ENCODE data around the gene ETS1.

DNA sequence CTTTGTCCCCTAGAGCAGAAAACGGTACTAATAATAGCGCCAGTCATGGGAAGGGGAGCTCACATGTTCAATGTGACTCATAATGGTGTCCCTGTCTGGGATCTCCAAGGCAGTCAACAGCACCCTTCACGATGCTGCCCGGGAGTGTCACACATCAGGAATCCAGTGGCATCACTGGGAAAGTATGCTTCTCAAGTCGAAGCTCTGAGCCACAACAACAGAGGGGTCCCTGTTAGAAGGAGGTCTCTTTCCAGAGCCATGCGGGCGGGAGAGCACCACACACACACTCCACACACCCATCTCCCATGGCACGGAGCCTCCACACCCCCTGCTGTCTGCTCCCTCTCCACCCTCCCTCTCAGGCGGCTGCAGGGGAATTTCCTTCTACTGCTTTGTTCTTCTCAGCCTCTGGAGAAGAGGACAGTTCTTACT lies 119.7 kb downstream of the ETS1 start:
- TF ChIP-seq EZH2 (optimal IDR thresholded peaks at IDR 0.05; ENCODE audit: low read depth, low read length) (no peak), EZH2phosphoT487 (IDR thresholded peaks at IDR 0.05; ENCODE audit: low read length) (no peak)
- TF ChIP-seq, protein P1, sequence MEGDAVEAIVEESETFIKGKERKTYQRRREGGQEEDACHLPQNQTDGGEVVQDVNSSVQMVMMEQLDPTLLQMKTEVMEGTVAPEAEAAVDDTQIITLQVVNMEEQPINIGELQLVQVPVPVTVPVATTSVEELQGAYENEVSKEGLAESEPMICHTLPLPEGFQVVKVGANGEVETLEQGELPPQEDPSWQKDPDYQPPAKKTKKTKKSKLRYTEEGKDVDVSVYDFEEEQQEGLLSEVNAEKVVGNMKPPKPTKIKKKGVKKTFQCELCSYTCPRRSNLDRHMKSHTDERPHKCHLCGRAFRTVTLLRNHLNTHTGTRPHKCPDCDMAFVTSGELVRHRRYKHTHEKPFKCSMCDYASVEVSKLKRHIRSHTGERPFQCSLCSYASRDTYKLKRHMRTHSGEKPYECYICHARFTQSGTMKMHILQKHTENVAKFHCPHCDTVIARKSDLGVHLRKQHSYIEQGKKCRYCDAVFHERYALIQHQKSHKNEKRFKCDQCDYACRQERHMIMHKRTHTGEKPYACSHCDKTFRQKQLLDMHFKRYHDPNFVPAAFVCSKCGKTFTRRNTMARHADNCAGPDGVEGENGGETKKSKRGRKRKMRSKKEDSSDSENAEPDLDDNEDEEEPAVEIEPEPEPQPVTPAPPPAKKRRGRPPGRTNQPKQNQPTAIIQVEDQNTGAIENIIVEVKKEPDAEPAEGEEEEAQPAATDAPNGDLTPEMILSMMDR (IDR thresholded peaks at IDR 0.05; ENCODE audit: low read length): no peak

All from MM.1S (cell line).